BE2C (cell line): ENCODE measurements around the gene TRERF1.
"Not testable (repeated sequence)": the region's sequence is repeated elsewhere in the genome, so short reads cannot be mapped to it uniquely, and the experiment has no call there.

Experiments
- DNase-seq: peaks from one replicate; pipeline ENCODE4 v3.0.0-alpha.2; 2020
- H3K27me3 ChIP-seq: fragments of 250-450 bp; sonication (Bioruptor Pico); 2 replicates; pipeline ENCODE4 v1.5.1; 2020; ENCODE audit warnings: mild to moderate bottlenecking
- H3K36me3 ChIP-seq: fragments of 250-450 bp; sonication (Bioruptor Pico); 2 replicates; pipeline ENCODE4 v1.5.1; 2020; ENCODE audit warnings: mild to moderate bottlenecking
- H3K4me1 ChIP-seq: fragments of 250-450 bp; sonication (Bioruptor Pico); 2 replicates; pipeline ENCODE4 v1.5.1; 2020
- H3K4me3 ChIP-seq: 2 replicates; pipeline ENCODE4 v1.5.1; 2011; ENCODE audit warnings: low read depth, low read length
- H3K9me3 ChIP-seq: fragments of 250-450 bp; sonication (Bioruptor Pico); 2 replicates; pipeline ENCODE4 v1.5.1; 2020
- CTCF ChIP-seq: IDR thresholded peaks from 2 replicates; pipeline ENCODE4 v1.5.1; 2012; ENCODE audit warnings: mild to moderate bottlenecking, low read depth, low read length

Gene TRERF1

GRCh38 chr6:42222448-42222847, 229.3 kb downstream of the TRERF1 start:
- DNase-seq, result no peak
- Histone ChIP-seq H3K9me3 (no peaks in the 10 kb centered on the region), H3K4me3 (no peak overlapping the region), H3K36me3 (no peaks in the 10 kb centered on the region), H3K4me1 (no peaks in the 10 kb centered on the region; the same call in 1 of the 2 replicates), H3K27me3 (no peaks in the 10 kb centered on the region)
- TF ChIP-seq CTCF, result no peak

DNA sequence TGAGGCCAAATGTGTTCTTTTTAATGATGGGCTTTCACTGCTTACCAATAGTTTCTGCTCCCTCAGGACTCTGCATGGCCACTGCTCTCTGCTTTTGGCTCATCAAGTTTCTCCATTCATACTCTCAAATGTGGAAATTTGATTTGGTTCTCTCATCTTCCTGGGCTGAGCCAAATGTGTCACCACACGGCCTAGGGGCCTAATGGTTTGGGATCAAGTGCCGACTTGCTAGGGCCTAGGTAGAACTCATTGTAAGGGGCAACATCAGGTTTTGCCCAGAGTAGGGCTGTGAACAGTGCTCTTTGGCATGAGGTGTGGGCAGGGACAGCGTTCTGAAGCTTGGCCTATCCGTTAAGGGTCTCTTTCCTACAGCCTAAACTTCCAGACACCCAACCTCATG, 230.2 kb downstream of the TRERF1 start:
- Histone ChIP-seq H3K4me1 (no peaks in the 10 kb centered on the region; the same call in 1 of the 2 replicates), H3K9me3 (no peaks in the 10 kb centered on the region), H3K36me3 (no peaks in the 10 kb centered on the region), H3K27me3 (no peaks in the 10 kb centered on the region), H3K4me3 (no peak overlapping the region)
- no peak for TF ChIP-seq CTCF
- no peak for DNase-seq

GRCh38 chr6:42220807-42221206, 230.9 kb downstream of the TRERF1 start:
- no peaks in the 10 kb centered on the region; the same call in 1 of the 2 replicates for H3K4me1 ChIP-seq
- H3K4me3 ChIP-seq, result no peak overlapping the region
- H3K36me3 ChIP-seq, result no peaks in the 10 kb centered on the region
- DNase-seq, result no peak
- H3K27me3 ChIP-seq, result no peaks in the 10 kb centered on the region
- no peaks in the 10 kb centered on the region for H3K9me3 ChIP-seq
- no peak for TF ChIP-seq CTCF

DNA sequence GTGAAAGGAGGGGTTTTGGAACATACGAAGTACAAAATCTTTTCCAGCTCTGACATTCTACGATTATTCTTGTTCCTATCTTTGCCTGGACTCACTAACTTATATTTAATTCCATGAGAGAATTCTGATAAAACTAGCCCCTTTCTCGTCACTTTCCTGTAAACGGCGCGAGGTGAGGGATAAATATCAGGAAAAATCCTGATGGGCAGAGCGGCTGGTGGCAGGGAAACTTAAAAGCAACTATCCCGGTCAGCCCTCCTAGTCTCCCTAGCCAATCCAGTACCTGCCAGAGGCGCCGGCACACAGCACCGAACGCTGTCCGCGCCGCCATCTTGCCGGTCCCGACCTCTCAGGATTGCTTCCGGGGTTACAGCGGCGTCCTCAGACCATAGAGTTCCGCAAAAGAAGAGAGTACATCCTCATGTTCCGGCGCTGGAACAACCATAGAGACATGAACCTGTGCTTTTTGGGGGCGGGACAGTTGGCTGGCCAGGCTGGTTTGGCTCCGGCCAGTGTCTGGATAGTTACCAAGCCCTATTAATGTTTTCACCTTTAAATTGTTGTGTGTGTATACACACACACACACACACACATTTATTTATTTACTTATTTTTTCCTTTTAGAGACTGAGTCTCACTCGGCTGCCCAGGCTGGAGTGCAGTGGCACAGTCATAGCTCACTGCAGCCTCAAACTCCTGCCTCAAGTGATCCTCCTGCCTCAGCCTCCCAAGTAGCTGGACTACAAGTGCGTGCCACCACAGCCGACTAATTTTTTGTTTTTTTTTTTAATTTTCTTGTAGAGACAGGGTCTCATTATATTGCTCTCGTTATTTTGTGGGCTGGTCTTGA, 234.0 kb downstream of the TRERF1 start, which contains the start of gene MRPS10:
Gene MRPS10, minus strand, starts transcription at position 343 of the 849 bp plus-strand sequence. Its CDS starts 12 bp downstream, at position 331.
- Histone ChIP-seq H3K27me3 (no peaks in the 10 kb centered on the region), H3K36me3 (peaks cover 14% of the 10 kb centered on the region), H3K9me3 (no peaks in the 10 kb centered on the region), H3K4me3 (peak within 1 kb of the TSS; percentile 95), H3K4me1 (no peaks in the 10 kb centered on the region)
- DNase-seq, result peak; percentile 93
- TF ChIP-seq CTCF, result no peak

DNA sequence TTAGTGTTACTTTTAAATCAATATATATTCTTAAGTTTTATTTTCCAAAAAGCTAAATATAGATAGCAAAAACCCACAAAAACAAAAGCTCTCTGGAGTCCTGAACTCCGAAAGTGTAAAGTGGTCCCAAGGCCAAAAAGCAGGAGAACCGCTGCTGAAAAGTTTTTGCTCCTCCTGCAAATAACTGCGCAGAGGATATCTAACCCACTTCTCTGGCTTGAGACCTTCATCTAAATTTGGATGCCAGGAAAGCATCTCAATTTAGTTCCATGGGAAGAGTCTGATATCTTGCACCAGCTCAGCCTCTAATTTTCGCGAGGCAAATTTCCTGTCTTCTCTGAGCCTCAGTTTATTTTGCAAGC, 234.6 kb downstream of the TRERF1 start:
- no peaks in the 10 kb centered on the region for H3K4me1 ChIP-seq
- no peak for DNase-seq
- H3K9me3 ChIP-seq, result no peaks in the 10 kb centered on the region
- H3K4me3 ChIP-seq, result peak overlapping the region; percentile 95
- peaks cover 18% of the 10 kb centered on the region for H3K36me3 ChIP-seq
- no peaks in the 10 kb centered on the region for H3K27me3 ChIP-seq
- no peak for TF ChIP-seq CTCF

DNA sequence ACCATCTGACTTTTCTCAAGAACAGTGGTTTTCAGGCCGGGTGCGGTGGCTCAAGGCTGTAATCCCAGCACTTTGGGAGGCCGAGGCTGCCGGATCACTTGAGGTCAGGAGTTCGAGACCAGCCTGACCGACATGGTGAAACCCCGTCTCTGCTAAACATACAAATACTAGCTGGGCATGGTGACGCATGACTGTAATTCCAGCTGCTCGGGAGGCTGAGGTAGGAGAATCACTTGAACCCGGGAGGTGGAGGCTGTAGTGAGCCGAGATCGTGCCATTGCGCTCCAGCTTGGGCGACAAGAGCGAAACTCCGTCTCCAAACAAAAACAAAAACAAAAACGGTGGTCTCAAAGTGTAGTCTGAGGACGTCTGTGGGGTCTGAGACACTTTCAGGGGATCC, 235.2 kb downstream of the TRERF1 start:
- Histone ChIP-seq H3K36me3 (peaks cover 25% of the 10 kb centered on the region), H3K4me3 (peak overlapping the region; percentile 95)
- not testable (repeated sequence) for H3K9me3 ChIP-seq, H3K4me1 ChIP-seq, H3K27me3 ChIP-seq, DNase-seq
